ENCODE measurements around the gene FBXW7. TPM values are rescaled to one million over a fixed set of nuclear protein-coding genes. Genes with fewer than 3 reads are reported as not detected.
A peak's percentile ranks its signal among the peaks of the same experiment; 100 is the strongest.

FBXW7 gene
- total RNA-seq, 1 donor = 59.7 TPM

GRCh38 chr4:152536545-152537182 is 772 bp upstream of the FBXW7 start:
- peak; percentile 39 for DNase-seq (ENCODE audit: low read depth)
- H3K4me3 ChIP-seq (ENCODE audit: low read depth, low read length) = peak overlapping the region; percentile 95

GRCh38 chr4:152535360-152535902 is 461 bp downstream of the FBXW7 start:
- no peak for DNase-seq (ENCODE audit: low read depth)

More at GRCh38 chr4:152536545-152537182, 772 bp upstream of the FBXW7 start:
- no peak for TF ChIP-seq CTCF (IDR thresholded peaks at IDR 0.05; ENCODE audit: insufficient read depth, low read length)

GRCh38 chr4:152534541-152535359 is 1.1 kb downstream of the FBXW7 start:
- peak; percentile 12 for DNase-seq (ENCODE audit: low read depth)
- H3K4me3 ChIP-seq (ENCODE audit: low read depth, low read length) = peak overlapping the region; percentile 95
- no peak for TF ChIP-seq CTCF (IDR thresholded peaks at IDR 0.05; ENCODE audit: insufficient read depth, low read length)

More at GRCh38 chr4:152535360-152535902, 461 bp downstream of the FBXW7 start:
- no peak for TF ChIP-seq CTCF (IDR thresholded peaks at IDR 0.05; ENCODE audit: insufficient read depth, low read length)
- peak overlapping the region; percentile 95 for H3K4me3 ChIP-seq (ENCODE audit: low read depth, low read length)

- H3K4me3 ChIP-seq (ENCODE audit: low read depth, low read length) = no peak overlapping the region
- DNase-seq (ENCODE audit: low read depth) = no peak
- no peak for TF ChIP-seq CTCF (IDR thresholded peaks at IDR 0.05; ENCODE audit: insufficient read depth, low read length)
Measured at GRCh38 chr4:152531479-152531878, 4.4 kb downstream of the FBXW7 start.

- H3K4me3 ChIP-seq (ENCODE audit: low read depth, low read length) = no peak overlapping the region
- no peak for TF ChIP-seq CTCF (IDR thresholded peaks at IDR 0.05; ENCODE audit: insufficient read depth, low read length)
- no peak for DNase-seq (ENCODE audit: low read depth)
Measured at GRCh38 chr4:152530600-152530999, 5.3 kb downstream of the FBXW7 start.

- no peak overlapping the region for H3K4me3 ChIP-seq (ENCODE audit: low read depth, low read length)
- no peak for DNase-seq (ENCODE audit: low read depth)
- TF ChIP-seq CTCF (IDR thresholded peaks at IDR 0.05; ENCODE audit: insufficient read depth, low read length) = no peak
Measured at GRCh38 chr4:152529880-152530279, 6.0 kb downstream of the FBXW7 start.

All from fibroblast of the aortic adventitia (primary cell).